ENCODE measurements around the gene C11orf97. TPM values are rescaled to one million over a fixed set of nuclear protein-coding genes. Genes with fewer than 3 reads are reported as not detected.
A peak's percentile ranks its signal among the peaks of the same experiment; 100 is the strongest.

The C11orf97 gene
- total and polyA plus RNA-seq, 2 of the 13 experiments (the other 11 are each of a cell fraction or from before 2014, with no cell fraction given), result 0.35 TPM; not detected in 1

DNA sequence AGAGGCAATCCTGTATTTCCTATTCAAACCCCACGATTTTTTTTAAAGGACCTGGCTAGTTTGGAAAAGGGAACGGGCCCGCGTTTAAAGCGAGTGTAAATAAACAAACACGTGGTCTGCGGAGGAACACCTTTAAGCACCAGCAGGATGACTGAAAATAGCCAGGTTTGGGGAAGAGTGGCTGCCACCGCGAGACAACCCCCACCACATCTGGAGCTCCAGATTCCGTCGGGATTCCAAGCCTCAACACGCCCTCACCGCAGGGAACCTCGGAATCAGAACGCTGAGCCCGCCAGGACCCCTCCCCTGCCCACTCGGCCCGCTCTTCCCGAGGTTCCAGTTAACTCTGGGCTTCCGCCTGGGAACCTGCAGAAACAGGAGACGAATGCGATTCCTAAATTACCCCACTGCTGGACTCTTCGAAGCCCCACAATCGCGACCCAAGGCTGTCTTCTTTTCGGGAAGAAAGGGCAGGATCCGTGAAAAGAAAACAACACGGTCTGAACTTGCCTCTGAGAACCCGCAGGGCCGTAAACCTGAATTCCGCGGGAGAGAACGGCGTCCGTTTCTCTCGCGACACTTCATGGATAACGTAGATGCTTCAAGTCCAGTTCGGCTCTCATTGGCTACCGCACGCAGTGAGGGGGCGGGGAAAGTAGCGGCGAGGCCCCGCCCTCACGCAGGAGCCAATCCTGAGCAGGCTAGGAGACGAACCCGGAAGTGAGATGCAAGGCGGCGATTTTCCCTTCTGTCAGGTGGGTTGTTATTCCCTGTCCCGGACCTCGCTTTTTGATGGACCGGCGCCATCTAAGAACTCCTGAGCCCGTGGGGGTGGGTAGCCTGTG lies 18.8 kb upstream of the C11orf97 start, which contains the start of the genes ANKRD49 and MRE11 (continued):
- TF ChIP-seq NR2F1 (CRISPR knock-in tag; IDR thresholded peaks at IDR 0.05), result no peak
- 0 out of 2 replicates have a peak, but pooled peaks have one; percentile 12 for TF ChIP-seq SIX4 (CRISPR knock-in tag; IDR thresholded peaks at IDR 0.05)
- TF ChIP-seq MIXL1 (CRISPR knock-in tag; IDR thresholded peaks at IDR 0.05), result no peak; the same call in none of the 2 replicates
- TF ChIP-seq KAT8 (CRISPR knock-in tag; IDR thresholded peaks at IDR 0.05), result peak; percentile 91
- TF ChIP-seq AGO1 (IDR thresholded peaks at IDR 0.05; ENCODE audit: low read depth, low read length, poor library complexity, severe bottlenecking), result peak; percentile 38
- no peak for TF ChIP-seq MZF1 (CRISPR knock-in tag; IDR thresholded peaks at IDR 0.05; ENCODE audit: borderline replicate concordance)
- no peak for TF ChIP-seq CEBPG (CRISPR knock-in tag; IDR thresholded peaks at IDR 0.05)
- no peak for TF ChIP-seq ZNF713 (CRISPR knock-in tag; IDR thresholded peaks at IDR 0.05)
- TF ChIP-seq, protein P1, sequence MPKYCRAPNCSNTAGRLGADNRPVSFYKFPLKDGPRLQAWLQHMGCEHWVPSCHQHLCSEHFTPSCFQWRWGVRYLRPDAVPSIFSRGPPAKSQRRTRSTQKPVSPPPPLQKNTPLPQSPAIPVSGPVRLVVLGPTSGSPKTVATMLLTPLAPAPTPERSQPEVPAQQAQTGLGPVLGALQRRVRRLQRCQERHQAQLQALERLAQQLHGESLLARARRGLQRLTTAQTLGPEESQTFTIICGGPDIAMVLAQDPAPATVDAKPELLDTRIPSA (CRISPR knock-in tag; IDR thresholded peaks at IDR 0.05; ENCODE audit: borderline replicate concordance), result no peak
- no peak for TF ChIP-seq ZIK1 (CRISPR knock-in tag; IDR thresholded peaks at IDR 0.05; ENCODE audit: borderline replicate concordance, low read depth)
- TF ChIP-seq, protein P2, sequence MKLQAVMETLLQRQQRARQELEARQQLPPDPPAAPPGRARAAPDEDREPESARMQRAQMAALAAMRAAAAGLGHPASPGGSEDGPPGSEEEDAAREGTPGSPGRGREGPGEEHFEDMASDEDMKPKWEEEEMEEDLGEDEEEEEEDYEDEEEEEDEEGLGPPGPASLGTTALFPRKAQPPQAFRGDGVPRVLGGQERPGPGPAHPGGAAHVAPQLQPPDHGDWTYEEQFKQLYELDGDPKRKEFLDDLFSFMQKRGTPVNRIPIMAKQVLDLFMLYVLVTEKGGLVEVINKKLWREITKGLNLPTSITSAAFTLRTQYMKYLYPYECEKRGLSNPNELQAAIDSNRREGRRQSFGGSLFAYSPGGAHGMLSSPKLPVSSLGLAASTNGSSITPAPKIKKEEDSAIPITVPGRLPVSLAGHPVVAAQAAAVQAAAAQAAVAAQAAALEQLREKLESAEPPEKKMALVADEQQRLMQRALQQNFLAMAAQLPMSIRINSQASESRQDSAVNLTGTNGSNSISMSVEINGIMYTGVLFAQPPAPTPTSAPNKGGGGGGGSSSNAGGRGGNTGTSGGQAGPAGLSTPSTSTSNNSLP (IDR thresholded peaks at IDR 0.05; ENCODE audit: low read depth, low read length), result no peak
- peak; percentile 84 for TF ChIP-seq E2F1 (CRISPR knock-in tag; IDR thresholded peaks at IDR 0.05)
- TF ChIP-seq ZFP36L1 (CRISPR knock-in tag; IDR thresholded peaks at IDR 0.05), result no peak
- peak; percentile 79 for TF ChIP-seq KDM2A (CRISPR knock-in tag; IDR thresholded peaks at IDR 0.05; ENCODE audit: borderline replicate concordance, low read depth)
- no peak for TF ChIP-seq STAG1 (CRISPR knock-in tag; IDR thresholded peaks at IDR 0.05)
- TF ChIP-seq ZNF207 (IDR thresholded peaks at IDR 0.05; ENCODE audit: borderline replicate concordance), result no peak
- TF ChIP-seq GTF3A (CRISPR knock-in tag; conservative IDR thresholded peaks at IDR 0.05), result no peak
- TF ChIP-seq, protein P3, sequence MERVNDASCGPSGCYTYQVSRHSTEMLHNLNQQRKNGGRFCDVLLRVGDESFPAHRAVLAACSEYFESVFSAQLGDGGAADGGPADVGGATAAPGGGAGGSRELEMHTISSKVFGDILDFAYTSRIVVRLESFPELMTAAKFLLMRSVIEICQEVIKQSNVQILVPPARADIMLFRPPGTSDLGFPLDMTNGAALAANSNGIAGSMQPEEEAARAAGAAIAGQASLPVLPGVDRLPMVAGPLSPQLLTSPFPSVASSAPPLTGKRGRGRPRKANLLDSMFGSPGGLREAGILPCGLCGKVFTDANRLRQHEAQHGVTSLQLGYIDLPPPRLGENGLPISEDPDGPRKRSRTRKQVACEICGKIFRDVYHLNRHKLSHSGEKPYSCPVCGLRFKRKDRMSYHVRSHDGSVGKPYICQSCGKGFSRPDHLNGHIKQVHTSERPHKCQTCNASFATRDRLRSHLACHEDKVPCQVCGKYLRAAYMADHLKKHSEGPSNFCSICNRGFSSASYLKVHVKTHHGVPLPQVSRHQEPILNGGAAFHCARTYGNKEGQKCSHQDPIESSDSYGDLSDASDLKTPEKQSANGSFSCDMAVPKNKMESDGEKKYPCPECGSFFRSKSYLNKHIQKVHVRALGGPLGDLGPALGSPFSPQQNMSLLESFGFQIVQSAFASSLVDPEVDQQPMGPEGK (CRISPR knock-in tag; IDR thresholded peaks at IDR 0.05), result no peak
- TF ChIP-seq HNRNPL (IDR thresholded peaks at IDR 0.05; ENCODE audit: low read depth, low read length), result no peak
- TF ChIP-seq, protein P4, sequence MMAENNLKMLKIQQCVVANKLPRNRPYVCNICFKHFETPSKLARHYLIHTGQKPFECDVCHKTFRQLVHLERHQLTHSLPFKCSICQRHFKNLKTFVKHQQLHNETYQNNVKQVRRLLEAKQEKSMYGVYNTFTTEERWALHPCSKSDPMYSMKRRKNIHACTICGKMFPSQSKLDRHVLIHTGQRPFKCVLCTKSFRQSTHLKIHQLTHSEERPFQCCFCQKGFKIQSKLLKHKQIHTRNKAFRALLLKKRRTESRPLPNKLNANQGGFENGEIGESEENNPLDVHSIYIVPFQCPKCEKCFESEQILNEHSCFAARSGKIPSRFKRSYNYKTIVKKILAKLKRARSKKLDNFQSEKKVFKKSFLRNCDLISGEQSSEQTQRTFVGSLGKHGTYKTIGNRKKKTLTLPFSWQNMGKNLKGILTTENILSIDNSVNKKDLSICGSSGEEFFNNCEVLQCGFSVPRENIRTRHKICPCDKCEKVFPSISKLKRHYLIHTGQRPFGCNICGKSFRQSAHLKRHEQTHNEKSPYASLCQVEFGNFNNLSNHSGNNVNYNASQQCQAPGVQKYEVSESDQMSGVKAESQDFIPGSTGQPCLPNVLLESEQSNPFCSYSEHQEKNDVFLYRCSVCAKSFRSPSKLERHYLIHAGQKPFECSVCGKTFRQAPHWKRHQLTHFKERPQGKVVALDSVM (CRISPR knock-in tag; IDR thresholded peaks at IDR 0.05), result no peak
- 0 out of 2 replicates have a peak, but pooled peaks have one; percentile 41 for TF ChIP-seq TOE1 (CRISPR knock-in tag; IDR thresholded peaks at IDR 0.05)
- TF ChIP-seq ZNF776 (CRISPR knock-in tag; IDR thresholded peaks at IDR 0.05), result no peak; the same call in 1 of the 2 replicates

All from HepG2 (cell line).